HepG2 (cell line): ENCODE data around the gene RER1. TPM values are rescaled to one million over a fixed set of nuclear protein-coding genes. Genes with fewer than 3 reads are reported as not detected.

Experiments
- ATAC-seq: fragments of 200-7000 bp; cut with Tn5 transposase; 3 replicates; pipeline ENCODE4 v1.9.1; 2020; ENCODE audit warnings: mild to moderate bottlenecking, moderate library complexity
- BruUV-seq: library from RNA; stranded (reverse); fragments of 400-500 nt; replicated peaks from 2 replicates; lab custom pipeline; 2021; lab: Mats Ljungman, UMichigan
- CTCF ChIA-PET: fragments of 300-600 bp; formaldehyde crosslinking; extraction: SDS; loops from one replicate; lab custom pipeline; 2021; ENCODE audit warnings: low total read pairs, inconsistent platforms, low intra/inter-chr PET ratio; lab: Yijun Ruan, JAX
- POLR2A ChIA-PET: fragments of 350-600 bp; sonication (Branson Sonifier 250); formaldehyde crosslinking; loops from one replicate; lab custom pipeline; 2020; ENCODE audit warnings: antibody characterized with exemption, inconsistent platforms; lab: Yijun Ruan, JAX
- DNase-seq: peaks from one replicate; pipeline ENCODE4 v3.0.0-alpha.2; 2015; ENCODE audit warnings: low spot score
- FAIRE-seq: peaks from 3 replicates; lab custom pipeline; 2011; peaks lifted over from hg19 to GRCh38; lab: Jason Lieb, UNC
- H2AFZ ChIP-seq: one replicate; pipeline ENCODE4 v1.6.1; 2011; ENCODE audit warnings: low read length, inconsistent platforms
- H3K27ac ChIP-seq: fragments of 300-600 bp; 3 replicates; pipeline ENCODE4 v1.8.0; 2011; ENCODE audit warnings: mixed run types, mild to moderate bottlenecking, mixed read lengths, low read length, inconsistent platforms; ENCODE audit not compliant: insufficient read depth; ENCODE audit errors: extremely low read length
- H3K27me3 ChIP-seq, 2 experiments: fragments of 200-600 bp in 1 of 2; 2 replicates in 1 of 2; 3 replicates in 1 of 2; pipeline versions ENCODE4 v1.6.0 to v1.8.0; 2011; ENCODE audit warnings: low read length in 2 of 2, mild to moderate bottlenecking in 2 of 2, moderate library complexity in 2 of 2, inconsistent platforms in 1 of 2; ENCODE audit not compliant: insufficient read depth in 2 of 2, control insufficient read depth in 1 of 2
- H3K36me3 ChIP-seq, 2 experiments: fragments of 200-600 bp in 1 of 2; replicated peaks in 1 of 2; 2 replicates in 1 of 2; 3 replicates in 1 of 2; pipeline versions ENCODE4 v1.5.1 to v1.8.0; 2011; ENCODE audit warnings: low read length in 2 of 2, inconsistent platforms in 1 of 2; ENCODE audit not compliant: insufficient read depth in 2 of 2, control insufficient read depth in 1 of 2
- H3K4me1 ChIP-seq: 2 replicates; pipeline ENCODE4 v1.5.1; 2012; ENCODE audit warnings: low read length, inconsistent platforms; ENCODE audit not compliant: insufficient read depth
- H3K4me2 ChIP-seq: 2 replicates; pipeline ENCODE4 v1.6.0; 2011; ENCODE audit warnings: low read depth, low read length, inconsistent platforms
- H3K4me3 ChIP-seq, 3 experiments: fragments of 200-600 bp in 1 of 3; sonication (generic), shearing (Covaris generic) in 1 of 3; replicated peaks in 1 of 3; 2 replicates each; pipeline ENCODE4 v1.5.1; 2011 to 2016; ENCODE audit warnings: low read length in 3 of 3, inconsistent platforms in 2 of 3, low read depth in 2 of 3, mild to moderate bottlenecking in 2 of 3, control low read depth in 1 of 3, mixed read lengths in 1 of 3; ENCODE audit not compliant: insufficient read depth in 1 of 3
- H3K79me2 ChIP-seq: one replicate; pipeline ENCODE4 v1.6.1; 2011; ENCODE audit warnings: low read length, inconsistent platforms; ENCODE audit not compliant: insufficient read depth
- H3K9ac ChIP-seq: 2 replicates; pipeline ENCODE4 v1.6.0; 2011; ENCODE audit warnings: mild to moderate bottlenecking, low read depth, low read length, inconsistent platforms; ENCODE audit not compliant: insufficient read depth
- H3K9me3 ChIP-seq: 2 replicates; pipeline ENCODE4 v1.5.1; 2012; ENCODE audit warnings: mild to moderate bottlenecking, low read length
- H4K20me1 ChIP-seq: 2 replicates; pipeline ENCODE4 v1.6.0; 2011; ENCODE audit warnings: inconsistent platforms, mild to moderate bottlenecking, low read length, moderate library complexity; ENCODE audit not compliant: insufficient read depth
- CHD4 ChIP-seq: fragments of 200-600 bp; sonication (generic); IDR thresholded peaks from 2 replicates; pipeline ENCODE4 v1.7.0; 2017; ENCODE audit warnings: mild to moderate bottlenecking, low read length, borderline replicate concordance
- LCORL ChIP-seq, 2 experiments: fragments of 450-650 bp in 1 of 2; sonication (generic) in 1 of 2; formaldehyde crosslinking in 1 of 2; IDR thresholded peaks; 2 replicates each; pipeline versions ENCODE4 v1.5.0 to v1.6.1; 2017 to 2020; ENCODE audit warnings: antibody characterized with exemption in 1 of 2, missing genetic modification reagents in 1 of 2
- PAX8 ChIP-seq: sonication (generic); formaldehyde crosslinking; IDR thresholded peaks from 2 replicates; pipeline ENCODE4 v1.8.0; 2022; ENCODE audit warnings: mild to moderate bottlenecking, missing genetic modification reagents, borderline replicate concordance
- ZNF775 ChIP-seq: sonication (generic); formaldehyde crosslinking; IDR thresholded peaks from 2 replicates; pipeline ENCODE4 v1.4.0; 2020; ENCODE audit warnings: missing genetic modification reagents, mild to moderate bottlenecking, moderate library complexity, borderline replicate concordance
- WGBS: methylation state at CpG from one replicate; pipeline ENCODE4 v1.1.6; 2017; ENCODE audit warnings: low lambda C conversion rate; 5-methylcytosine and 5-hydroxymethylcytosine counted together
- in situ Hi-C: cut with HindIII; loops from 2 replicates; pipeline ENCODE4 v1.10.0; 2017; ENCODE audit warnings: low pct_unique_long_range_greater_than_20kb; ENCODE audit not compliant: extremely low pct_ligation_motif_present
- intact Hi-C: fragments of 100-400 bp; cut with micrococcal nuclease; formaldehyde crosslinking; loops from one replicate; pipeline ENCODE4 v1.10.0; 2022; ENCODE audit not compliant: unreplicated experiment
- polyA plus RNA-seq, 8 experiments: library from polyadenylated mRNA; depleted of rRNA in 3 of 8; stranded (reverse) in 7 of 8; unstranded in 1 of 8; fragments of >200 nt; fragmentation: Illumina TruSeq in 4 of 8; extraction: Trizol in 4 of 8; gene quantifications; 2 replicates each; pipeline versions ENCODE4 v1.2.1 to v1.2.3, GENCODE V29; 2011 to 2016; ENCODE audit warnings: low read depth in 4 of 8, missing spikeins in 1 of 8, mixed read lengths in 1 of 8; ENCODE audit not compliant: insufficient read depth in 1 of 8
- total RNA-seq, 5 experiments: library from RNA; depleted of rRNA; stranded (reverse); fragments of >200 nt; fragmentation: Illumina TruSeq; extraction: Trizol; gene quantifications; 2 replicates each; pipeline ENCODE4 v1.2.3, GENCODE V29; 2016; ENCODE audit warnings: low read depth in 1 of 5
- TF ChIP-seq, protein P1 (sequence below): sonication (generic); formaldehyde crosslinking; IDR thresholded peaks from 2 replicates; pipeline ENCODE4 v1.4.0; 2020; ENCODE audit warnings: mild to moderate bottlenecking, missing genetic modification reagents

The RER1 gene
- total and polyA plus RNA-seq, 2 of the 13 experiments (the other 11 are each of a cell fraction or from before 2014, with no cell fraction given), result 128 to 164 TPM

GRCh38 chr1:2352341-2352896 lies 39.2 kb upstream of the RER1 start:
- H3K9ac ChIP-seq, result no peak overlapping the region

More at GRCh38 chr1:2352341-2352896, 39.2 kb upstream of the RER1 start:
- H3K27ac ChIP-seq, result no peak overlapping the region
- peaks cover 3 to 43% of the 10 kb centered on the region in 2 experiments for H3K27me3 ChIP-seq
- in situ Hi-C loops, result no loop called here
- TF ChIP-seq CHD4 (no peak), LCORL (IDR thresholded peaks at IDR 0.05) (no peak), LCORL (CRISPR knock-in tag; IDR thresholded peaks at IDR 0.05) (no peak), PAX8 (no peak), ZNF775 (CRISPR knock-in tag) (no peak)
- TF ChIP-seq, protein P1, sequence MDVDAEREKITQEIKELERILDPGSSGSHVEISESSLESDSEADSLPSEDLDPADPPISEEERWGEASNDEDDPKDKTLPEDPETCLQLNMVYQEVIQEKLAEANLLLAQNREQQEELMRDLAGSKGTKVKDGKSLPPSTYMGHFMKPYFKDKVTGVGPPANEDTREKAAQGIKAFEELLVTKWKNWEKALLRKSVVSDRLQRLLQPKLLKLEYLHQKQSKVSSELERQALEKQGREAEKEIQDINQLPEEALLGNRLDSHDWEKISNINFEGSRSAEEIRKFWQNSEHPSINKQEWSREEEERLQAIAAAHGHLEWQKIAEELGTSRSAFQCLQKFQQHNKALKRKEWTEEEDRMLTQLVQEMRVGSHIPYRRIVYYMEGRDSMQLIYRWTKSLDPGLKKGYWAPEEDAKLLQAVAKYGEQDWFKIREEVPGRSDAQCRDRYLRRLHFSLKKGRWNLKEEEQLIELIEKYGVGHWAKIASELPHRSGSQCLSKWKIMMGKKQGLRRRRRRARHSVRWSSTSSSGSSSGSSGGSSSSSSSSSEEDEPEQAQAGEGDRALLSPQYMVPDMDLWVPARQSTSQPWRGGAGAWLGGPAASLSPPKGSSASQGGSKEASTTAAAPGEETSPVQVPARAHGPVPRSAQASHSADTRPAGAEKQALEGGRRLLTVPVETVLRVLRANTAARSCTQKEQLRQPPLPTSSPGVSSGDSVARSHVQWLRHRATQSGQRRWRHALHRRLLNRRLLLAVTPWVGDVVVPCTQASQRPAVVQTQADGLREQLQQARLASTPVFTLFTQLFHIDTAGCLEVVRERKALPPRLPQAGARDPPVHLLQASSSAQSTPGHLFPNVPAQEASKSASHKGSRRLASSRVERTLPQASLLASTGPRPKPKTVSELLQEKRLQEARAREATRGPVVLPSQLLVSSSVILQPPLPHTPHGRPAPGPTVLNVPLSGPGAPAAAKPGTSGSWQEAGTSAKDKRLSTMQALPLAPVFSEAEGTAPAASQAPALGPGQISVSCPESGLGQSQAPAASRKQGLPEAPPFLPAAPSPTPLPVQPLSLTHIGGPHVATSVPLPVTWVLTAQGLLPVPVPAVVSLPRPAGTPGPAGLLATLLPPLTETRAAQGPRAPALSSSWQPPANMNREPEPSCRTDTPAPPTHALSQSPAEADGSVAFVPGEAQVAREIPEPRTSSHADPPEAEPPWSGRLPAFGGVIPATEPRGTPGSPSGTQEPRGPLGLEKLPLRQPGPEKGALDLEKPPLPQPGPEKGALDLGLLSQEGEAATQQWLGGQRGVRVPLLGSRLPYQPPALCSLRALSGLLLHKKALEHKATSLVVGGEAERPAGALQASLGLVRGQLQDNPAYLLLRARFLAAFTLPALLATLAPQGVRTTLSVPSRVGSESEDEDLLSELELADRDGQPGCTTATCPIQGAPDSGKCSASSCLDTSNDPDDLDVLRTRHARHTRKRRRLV (CRISPR knock-in tag), result no peak
- no peaks in the 10 kb centered on the region for H4K20me1 ChIP-seq
- ChIA-PET CTCF (no interaction called here), POLR2A (no interaction called here)
- 86% methylated on average over 6 of the region's 11 CpGs for WGBS
- BruUV-seq, result no TSS peak
- no peak for FAIRE-seq
- intact Hi-C loops, result no loop called here
- no peak overlapping the region for H2AFZ ChIP-seq
- no peaks in the 10 kb centered on the region for H3K9me3 ChIP-seq
- H3K4me2 ChIP-seq, result no peak overlapping the region
- no peak overlapping the region for H3K4me3 ChIP-seq
- H3K4me1 ChIP-seq, result peaks cover 6% of the 10 kb centered on the region; the same call in 1 of the 2 replicates
- no peaks in the 10 kb centered on the region for H3K79me2 ChIP-seq
- peak; percentile 32; the same call in 2 of the 3 replicates for ATAC-seq
- H3K36me3 ChIP-seq, result no peaks in the 10 kb centered on the region
- DNase-seq, result no peak
